ENCODE data around the gene TRAPPC2L.

- TF ChIP-seq CTCF (IDR thresholded peaks at IDR 0.05), result no peak
- TF ChIP-seq EZH2 (IDR thresholded peaks at IDR 0.05; ENCODE audit: borderline replicate concordance, insufficient read depth, low read depth, low read length, poor library complexity, severe bottlenecking), result no peak
Observed at GRCh38 chr16:88896238-88897070, 39.5 kb downstream of the TRAPPC2L start.
